ENCODE results near the gene GRWD1. TPM values are rescaled to one million over a fixed set of nuclear protein-coding genes. Genes with fewer than 3 reads are reported as not detected.

GRWD1 gene
- total and polyA plus RNA-seq, 2 of the 13 experiments (the other 11 are each of a cell fraction or from before 2014, with no cell fraction given): 10.8 to 46.6 TPM

DNA sequence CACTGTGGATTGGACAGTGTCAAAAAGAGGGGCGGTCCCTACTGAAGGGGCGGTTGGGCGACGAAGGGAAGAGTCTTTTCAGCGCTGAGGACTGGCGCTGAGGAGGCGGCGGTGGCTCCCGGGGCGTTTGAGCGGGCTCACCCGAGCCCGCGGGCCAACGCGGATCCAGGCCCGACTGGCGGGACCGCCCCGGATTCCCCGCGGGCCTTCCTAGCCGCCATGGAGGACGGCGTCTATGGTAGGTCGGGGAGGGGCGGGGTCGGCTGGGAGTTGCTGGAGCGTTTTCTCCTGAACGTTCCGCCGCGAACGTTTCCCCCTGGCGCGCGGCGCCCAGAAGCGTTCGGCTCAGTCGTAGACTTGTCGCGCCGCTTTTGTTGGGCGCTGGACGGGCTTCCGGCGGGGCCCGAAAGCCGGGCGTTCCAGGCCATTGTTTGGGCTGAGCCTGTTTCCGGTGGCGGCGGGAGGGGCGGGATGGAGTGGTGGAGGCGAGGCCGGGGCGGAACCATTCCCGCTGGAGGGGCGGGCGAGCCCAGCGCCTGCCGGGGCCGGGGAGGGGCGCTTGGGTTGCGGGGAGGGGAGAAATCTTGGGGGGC lies 23.6 kb downstream of the GRWD1 start, which contains the start of gene CYTH2 (continued):
- TF ChIP-seq, protein P1, sequence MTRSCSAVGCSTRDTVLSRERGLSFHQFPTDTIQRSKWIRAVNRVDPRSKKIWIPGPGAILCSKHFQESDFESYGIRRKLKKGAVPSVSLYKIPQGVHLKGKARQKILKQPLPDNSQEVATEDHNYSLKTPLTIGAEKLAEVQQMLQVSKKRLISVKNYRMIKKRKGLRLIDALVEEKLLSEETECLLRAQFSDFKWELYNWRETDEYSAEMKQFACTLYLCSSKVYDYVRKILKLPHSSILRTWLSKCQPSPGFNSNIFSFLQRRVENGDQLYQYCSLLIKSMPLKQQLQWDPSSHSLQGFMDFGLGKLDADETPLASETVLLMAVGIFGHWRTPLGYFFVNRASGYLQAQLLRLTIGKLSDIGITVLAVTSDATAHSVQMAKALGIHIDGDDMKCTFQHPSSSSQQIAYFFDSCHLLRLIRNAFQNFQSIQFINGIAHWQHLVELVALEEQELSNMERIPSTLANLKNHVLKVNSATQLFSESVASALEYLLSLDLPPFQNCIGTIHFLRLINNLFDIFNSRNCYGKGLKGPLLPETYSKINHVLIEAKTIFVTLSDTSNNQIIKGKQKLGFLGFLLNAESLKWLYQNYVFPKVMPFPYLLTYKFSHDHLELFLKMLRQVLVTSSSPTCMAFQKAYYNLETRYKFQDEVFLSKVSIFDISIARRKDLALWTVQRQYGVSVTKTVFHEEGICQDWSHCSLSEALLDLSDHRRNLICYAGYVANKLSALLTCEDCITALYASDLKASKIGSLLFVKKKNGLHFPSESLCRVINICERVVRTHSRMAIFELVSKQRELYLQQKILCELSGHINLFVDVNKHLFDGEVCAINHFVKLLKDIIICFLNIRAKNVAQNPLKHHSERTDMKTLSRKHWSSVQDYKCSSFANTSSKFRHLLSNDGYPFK (CRISPR knock-in tag; IDR thresholded peaks at IDR 0.05; ENCODE audit: borderline replicate concordance): peak; percentile 83; the same call in 1 of the 2 replicates
- TF ChIP-seq ZNF775 (CRISPR knock-in tag; IDR thresholded peaks at IDR 0.05; ENCODE audit: borderline replicate concordance): no peak
- TF ChIP-seq, protein P2, sequence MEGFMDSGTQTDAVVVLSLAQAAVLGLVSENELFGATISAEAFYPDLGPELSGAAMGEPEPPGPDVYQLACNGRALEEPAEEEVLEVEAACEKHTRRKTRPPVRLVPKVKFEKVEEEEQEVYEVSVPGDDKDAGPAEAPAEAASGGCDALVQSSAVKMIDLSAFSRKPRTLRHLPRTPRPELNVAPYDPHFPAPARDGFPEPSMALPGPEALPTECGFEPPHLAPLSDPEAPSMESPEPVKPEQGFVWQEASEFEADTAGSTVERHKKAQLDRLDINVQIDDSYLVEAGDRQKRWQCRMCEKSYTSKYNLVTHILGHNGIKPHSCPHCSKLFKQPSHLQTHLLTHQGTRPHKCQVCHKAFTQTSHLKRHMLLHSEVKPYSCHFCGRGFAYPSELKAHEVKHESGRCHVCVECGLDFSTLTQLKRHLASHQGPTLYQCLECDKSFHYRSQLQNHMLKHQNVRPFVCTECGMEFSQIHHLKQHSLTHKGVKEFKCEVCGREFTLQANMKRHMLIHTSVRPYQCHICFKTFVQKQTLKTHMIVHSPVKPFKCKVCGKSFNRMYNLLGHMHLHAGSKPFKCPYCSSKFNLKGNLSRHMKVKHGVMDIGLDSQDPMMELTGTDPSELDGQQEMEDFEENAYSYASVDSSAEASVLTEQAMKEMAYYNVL (CRISPR knock-in tag; IDR thresholded peaks at IDR 0.05; ENCODE audit: borderline replicate concordance): no peak
- TF ChIP-seq, protein P3, sequence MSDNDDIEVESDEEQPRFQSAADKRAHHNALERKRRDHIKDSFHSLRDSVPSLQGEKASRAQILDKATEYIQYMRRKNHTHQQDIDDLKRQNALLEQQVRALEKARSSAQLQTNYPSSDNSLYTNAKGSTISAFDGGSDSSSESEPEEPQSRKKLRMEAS (IDR thresholded peaks at IDR 0.05): peak; percentile 53; the same call in 1 of the 2 replicates
- TF ChIP-seq, protein P4, sequence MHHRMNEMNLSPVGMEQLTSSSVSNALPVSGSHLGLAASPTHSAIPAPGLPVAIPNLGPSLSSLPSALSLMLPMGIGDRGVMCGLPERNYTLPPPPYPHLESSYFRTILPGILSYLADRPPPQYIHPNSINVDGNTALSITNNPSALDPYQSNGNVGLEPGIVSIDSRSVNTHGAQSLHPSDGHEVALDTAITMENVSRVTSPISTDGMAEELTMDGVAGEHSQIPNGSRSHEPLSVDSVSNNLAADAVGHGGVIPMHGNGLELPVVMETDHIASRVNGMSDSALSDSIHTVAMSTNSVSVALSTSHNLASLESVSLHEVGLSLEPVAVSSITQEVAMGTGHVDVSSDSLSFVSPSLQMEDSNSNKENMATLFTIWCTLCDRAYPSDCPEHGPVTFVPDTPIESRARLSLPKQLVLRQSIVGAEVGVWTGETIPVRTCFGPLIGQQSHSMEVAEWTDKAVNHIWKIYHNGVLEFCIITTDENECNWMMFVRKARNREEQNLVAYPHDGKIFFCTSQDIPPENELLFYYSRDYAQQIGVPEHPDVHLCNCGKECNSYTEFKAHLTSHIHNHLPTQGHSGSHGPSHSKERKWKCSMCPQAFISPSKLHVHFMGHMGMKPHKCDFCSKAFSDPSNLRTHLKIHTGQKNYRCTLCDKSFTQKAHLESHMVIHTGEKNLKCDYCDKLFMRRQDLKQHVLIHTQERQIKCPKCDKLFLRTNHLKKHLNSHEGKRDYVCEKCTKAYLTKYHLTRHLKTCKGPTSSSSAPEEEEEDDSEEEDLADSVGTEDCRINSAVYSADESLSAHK (CRISPR knock-in tag; IDR thresholded peaks at IDR 0.05; ENCODE audit: borderline replicate concordance): no peak
- TF ChIP-seq MXI1 (IDR thresholded peaks at IDR 0.05; ENCODE audit: borderline replicate concordance, low read depth, low read length): no peak
- 0 out of 2 replicates have a peak, but pooled peaks have one; percentile 57 for TF ChIP-seq NCOA1 (CRISPR knock-in tag; IDR thresholded peaks at IDR 0.05)
- TF ChIP-seq, protein P5, sequence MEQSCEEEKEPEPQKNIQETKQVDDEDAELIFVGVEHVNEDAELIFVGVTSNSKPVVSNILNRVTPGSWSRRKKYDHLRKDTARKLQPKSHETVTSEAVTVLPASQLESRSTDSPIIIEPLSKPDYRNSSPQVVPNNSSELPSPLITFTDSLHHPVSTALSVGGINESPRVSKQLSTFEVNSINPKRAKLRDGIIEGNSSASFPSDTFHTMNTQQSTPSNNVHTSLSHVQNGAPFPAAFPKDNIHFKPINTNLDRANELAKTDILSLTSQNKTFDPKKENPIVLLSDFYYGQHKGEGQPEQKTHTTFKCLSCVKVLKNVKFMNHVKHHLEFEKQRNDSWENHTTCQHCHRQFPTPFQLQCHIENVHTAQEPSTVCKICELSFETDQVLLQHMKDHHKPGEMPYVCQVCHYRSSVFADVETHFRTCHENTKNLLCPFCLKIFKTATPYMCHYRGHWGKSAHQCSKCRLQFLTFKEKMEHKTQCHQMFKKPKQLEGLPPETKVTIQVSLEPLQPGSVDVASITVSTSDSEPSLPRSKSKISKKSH (CRISPR knock-in tag; IDR thresholded peaks at IDR 0.05; ENCODE audit: borderline replicate concordance): no peak
- no peak for TF ChIP-seq PCBP1 (IDR thresholded peaks at IDR 0.05; ENCODE audit: borderline replicate concordance, low read depth, low read length)
- TF ChIP-seq, protein P6, sequence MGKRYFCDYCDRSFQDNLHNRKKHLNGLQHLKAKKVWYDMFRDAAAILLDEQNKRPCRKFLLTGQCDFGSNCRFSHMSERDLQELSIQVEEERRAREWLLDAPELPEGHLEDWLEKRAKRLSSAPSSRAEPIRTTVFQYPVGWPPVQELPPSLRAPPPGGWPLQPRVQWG (CRISPR knock-in tag; IDR thresholded peaks at IDR 0.05; ENCODE audit: borderline replicate concordance, low read depth): no peak
- TF ChIP-seq, protein P7, sequence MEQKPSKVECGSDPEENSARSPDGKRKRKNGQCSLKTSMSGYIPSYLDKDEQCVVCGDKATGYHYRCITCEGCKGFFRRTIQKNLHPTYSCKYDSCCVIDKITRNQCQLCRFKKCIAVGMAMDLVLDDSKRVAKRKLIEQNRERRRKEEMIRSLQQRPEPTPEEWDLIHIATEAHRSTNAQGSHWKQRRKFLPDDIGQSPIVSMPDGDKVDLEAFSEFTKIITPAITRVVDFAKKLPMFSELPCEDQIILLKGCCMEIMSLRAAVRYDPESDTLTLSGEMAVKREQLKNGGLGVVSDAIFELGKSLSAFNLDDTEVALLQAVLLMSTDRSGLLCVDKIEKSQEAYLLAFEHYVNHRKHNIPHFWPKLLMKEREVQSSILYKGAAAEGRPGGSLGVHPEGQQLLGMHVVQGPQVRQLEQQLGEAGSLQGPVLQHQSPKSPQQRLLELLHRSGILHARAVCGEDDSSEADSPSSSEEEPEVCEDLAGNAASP (CRISPR knock-in tag; IDR thresholded peaks at IDR 0.05; ENCODE audit: borderline replicate concordance): no peak; the same call in 1 of the 2 replicates
- TF ChIP-seq, protein P8, sequence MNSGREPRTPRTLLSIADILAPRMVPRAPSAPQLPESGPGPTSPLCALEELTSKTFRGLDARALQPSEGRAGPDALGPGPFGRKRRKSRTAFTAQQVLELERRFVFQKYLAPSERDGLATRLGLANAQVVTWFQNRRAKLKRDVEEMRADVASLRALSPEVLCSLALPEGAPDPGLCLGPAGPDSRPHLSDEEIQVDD (CRISPR knock-in tag; IDR thresholded peaks at IDR 0.05; ENCODE audit: borderline replicate concordance): no peak
- TF ChIP-seq KLF6 (CRISPR knock-in tag; IDR thresholded peaks at IDR 0.05): 0 out of 2 replicates have a peak, but pooled peaks have one; percentile 25
- TF ChIP-seq, protein P9, sequence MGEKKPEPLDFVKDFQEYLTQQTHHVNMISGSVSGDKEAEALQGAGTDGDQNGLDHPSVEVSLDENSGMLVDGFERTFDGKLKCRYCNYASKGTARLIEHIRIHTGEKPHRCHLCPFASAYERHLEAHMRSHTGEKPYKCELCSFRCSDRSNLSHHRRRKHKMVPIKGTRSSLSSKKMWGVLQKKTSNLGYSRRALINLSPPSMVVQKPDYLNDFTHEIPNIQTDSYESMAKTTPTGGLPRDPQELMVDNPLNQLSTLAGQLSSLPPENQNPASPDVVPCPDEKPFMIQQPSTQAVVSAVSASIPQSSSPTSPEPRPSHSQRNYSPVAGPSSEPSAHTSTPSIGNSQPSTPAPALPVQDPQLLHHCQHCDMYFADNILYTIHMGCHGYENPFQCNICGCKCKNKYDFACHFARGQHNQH (CRISPR knock-in tag; IDR thresholded peaks at IDR 0.05): no peak

Data from HepG2 (cell line).